22Rv1 (cell line): Measurements from ENCODE around the gene CUX1.

Experiments used
- CTCF ChIP-seq: fragments of 450-650 bp; IDR thresholded peaks from 2 replicates; pipeline ENCODE4 v1.5.1; 2017; ENCODE audit warnings: mild to moderate bottlenecking
- ZFX ChIP-seq: fragments of 450-650 bp; IDR thresholded peaks from 2 replicates; pipeline ENCODE4 v1.6.1; 2017; ENCODE audit warnings: antibody characterized with exemption, borderline replicate concordance

- TF ChIP-seq CTCF (no peak), ZFX (no peak)
Observed at GRCh38 chr7:102080019-102080433, 262.6 kb downstream of the CUX1 start.
